ENCODE results near the gene ESAM.

DNA sequence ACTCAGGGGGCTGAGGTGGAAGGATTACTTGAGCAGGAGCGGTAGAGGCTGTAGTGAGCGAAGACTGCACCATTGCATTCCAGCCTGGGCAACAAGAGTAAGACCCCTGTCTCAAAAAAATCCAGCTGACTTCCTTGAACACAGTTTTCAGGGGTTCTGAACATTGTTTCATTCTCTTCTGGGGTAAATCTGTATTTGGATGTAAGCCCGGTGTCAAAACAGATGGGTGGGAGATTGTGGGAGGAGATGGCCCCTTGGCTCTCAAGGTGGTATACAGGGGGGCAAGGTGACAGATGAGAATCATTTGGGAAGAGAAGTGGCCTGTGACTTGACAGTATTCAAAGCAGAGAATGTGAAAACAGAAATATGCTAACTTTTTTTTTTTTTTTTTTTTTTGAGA, 4.8 kb downstream of the ESAM start:
- TF ChIP-seq, protein P1, sequence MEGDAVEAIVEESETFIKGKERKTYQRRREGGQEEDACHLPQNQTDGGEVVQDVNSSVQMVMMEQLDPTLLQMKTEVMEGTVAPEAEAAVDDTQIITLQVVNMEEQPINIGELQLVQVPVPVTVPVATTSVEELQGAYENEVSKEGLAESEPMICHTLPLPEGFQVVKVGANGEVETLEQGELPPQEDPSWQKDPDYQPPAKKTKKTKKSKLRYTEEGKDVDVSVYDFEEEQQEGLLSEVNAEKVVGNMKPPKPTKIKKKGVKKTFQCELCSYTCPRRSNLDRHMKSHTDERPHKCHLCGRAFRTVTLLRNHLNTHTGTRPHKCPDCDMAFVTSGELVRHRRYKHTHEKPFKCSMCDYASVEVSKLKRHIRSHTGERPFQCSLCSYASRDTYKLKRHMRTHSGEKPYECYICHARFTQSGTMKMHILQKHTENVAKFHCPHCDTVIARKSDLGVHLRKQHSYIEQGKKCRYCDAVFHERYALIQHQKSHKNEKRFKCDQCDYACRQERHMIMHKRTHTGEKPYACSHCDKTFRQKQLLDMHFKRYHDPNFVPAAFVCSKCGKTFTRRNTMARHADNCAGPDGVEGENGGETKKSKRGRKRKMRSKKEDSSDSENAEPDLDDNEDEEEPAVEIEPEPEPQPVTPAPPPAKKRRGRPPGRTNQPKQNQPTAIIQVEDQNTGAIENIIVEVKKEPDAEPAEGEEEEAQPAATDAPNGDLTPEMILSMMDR (conservative IDR thresholded peaks at IDR 0.05; ENCODE audit: low read depth in 2 of 2) = no peak
- TF ChIP-seq EZH2phosphoT487 (IDR thresholded peaks at IDR 0.05; ENCODE audit: unreplicated experiment) (no peak), CREB1 (CRISPR knock-in tag; IDR thresholded peaks at IDR 0.05; ENCODE audit: low read depth) (no peak), POLR2AphosphoS5 (IDR thresholded peaks at IDR 0.05; ENCODE audit: low read depth) (no peak), NANOG (IDR thresholded peaks at IDR 0.05; ENCODE audit: borderline replicate concordance) (no peak), EZH2 (IDR thresholded peaks at IDR 0.05; ENCODE audit: low read depth, unreplicated experiment) (peak; percentile 60), ZNF331 (CRISPR knock-in tag; IDR thresholded peaks at IDR 0.05; ENCODE audit: low read depth) (no peak), JUNB (IDR thresholded peaks at IDR 0.05; ENCODE audit: unreplicated experiment) (no peak), STAT1 (IDR thresholded peaks at IDR 0.05; ENCODE audit: unreplicated experiment) (no peak), ZNF114 (CRISPR knock-in tag; IDR thresholded peaks at IDR 0.05) (no peak)
- TF ChIP-seq, protein P2, sequence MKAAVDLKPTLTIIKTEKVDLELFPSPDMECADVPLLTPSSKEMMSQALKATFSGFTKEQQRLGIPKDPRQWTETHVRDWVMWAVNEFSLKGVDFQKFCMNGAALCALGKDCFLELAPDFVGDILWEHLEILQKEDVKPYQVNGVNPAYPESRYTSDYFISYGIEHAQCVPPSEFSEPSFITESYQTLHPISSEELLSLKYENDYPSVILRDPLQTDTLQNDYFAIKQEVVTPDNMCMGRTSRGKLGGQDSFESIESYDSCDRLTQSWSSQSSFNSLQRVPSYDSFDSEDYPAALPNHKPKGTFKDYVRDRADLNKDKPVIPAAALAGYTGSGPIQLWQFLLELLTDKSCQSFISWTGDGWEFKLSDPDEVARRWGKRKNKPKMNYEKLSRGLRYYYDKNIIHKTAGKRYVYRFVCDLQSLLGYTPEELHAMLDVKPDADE (IDR thresholded peaks at IDR 0.05) = no peak
- TF ChIP-seq, protein P3, sequence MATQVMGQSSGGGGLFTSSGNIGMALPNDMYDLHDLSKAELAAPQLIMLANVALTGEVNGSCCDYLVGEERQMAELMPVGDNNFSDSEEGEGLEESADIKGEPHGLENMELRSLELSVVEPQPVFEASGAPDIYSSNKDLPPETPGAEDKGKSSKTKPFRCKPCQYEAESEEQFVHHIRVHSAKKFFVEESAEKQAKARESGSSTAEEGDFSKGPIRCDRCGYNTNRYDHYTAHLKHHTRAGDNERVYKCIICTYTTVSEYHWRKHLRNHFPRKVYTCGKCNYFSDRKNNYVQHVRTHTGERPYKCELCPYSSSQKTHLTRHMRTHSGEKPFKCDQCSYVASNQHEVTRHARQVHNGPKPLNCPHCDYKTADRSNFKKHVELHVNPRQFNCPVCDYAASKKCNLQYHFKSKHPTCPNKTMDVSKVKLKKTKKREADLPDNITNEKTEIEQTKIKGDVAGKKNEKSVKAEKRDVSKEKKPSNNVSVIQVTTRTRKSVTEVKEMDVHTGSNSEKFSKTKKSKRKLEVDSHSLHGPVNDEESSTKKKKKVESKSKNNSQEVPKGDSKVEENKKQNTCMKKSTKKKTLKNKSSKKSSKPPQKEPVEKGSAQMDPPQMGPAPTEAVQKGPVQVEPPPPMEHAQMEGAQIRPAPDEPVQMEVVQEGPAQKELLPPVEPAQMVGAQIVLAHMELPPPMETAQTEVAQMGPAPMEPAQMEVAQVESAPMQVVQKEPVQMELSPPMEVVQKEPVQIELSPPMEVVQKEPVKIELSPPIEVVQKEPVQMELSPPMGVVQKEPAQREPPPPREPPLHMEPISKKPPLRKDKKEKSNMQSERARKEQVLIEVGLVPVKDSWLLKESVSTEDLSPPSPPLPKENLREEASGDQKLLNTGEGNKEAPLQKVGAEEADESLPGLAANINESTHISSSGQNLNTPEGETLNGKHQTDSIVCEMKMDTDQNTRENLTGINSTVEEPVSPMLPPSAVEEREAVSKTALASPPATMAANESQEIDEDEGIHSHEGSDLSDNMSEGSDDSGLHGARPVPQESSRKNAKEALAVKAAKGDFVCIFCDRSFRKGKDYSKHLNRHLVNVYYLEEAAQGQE (IDR thresholded peaks at IDR 0.05; ENCODE audit: unreplicated experiment) = no peak
- TF ChIP-seq, protein P4, sequence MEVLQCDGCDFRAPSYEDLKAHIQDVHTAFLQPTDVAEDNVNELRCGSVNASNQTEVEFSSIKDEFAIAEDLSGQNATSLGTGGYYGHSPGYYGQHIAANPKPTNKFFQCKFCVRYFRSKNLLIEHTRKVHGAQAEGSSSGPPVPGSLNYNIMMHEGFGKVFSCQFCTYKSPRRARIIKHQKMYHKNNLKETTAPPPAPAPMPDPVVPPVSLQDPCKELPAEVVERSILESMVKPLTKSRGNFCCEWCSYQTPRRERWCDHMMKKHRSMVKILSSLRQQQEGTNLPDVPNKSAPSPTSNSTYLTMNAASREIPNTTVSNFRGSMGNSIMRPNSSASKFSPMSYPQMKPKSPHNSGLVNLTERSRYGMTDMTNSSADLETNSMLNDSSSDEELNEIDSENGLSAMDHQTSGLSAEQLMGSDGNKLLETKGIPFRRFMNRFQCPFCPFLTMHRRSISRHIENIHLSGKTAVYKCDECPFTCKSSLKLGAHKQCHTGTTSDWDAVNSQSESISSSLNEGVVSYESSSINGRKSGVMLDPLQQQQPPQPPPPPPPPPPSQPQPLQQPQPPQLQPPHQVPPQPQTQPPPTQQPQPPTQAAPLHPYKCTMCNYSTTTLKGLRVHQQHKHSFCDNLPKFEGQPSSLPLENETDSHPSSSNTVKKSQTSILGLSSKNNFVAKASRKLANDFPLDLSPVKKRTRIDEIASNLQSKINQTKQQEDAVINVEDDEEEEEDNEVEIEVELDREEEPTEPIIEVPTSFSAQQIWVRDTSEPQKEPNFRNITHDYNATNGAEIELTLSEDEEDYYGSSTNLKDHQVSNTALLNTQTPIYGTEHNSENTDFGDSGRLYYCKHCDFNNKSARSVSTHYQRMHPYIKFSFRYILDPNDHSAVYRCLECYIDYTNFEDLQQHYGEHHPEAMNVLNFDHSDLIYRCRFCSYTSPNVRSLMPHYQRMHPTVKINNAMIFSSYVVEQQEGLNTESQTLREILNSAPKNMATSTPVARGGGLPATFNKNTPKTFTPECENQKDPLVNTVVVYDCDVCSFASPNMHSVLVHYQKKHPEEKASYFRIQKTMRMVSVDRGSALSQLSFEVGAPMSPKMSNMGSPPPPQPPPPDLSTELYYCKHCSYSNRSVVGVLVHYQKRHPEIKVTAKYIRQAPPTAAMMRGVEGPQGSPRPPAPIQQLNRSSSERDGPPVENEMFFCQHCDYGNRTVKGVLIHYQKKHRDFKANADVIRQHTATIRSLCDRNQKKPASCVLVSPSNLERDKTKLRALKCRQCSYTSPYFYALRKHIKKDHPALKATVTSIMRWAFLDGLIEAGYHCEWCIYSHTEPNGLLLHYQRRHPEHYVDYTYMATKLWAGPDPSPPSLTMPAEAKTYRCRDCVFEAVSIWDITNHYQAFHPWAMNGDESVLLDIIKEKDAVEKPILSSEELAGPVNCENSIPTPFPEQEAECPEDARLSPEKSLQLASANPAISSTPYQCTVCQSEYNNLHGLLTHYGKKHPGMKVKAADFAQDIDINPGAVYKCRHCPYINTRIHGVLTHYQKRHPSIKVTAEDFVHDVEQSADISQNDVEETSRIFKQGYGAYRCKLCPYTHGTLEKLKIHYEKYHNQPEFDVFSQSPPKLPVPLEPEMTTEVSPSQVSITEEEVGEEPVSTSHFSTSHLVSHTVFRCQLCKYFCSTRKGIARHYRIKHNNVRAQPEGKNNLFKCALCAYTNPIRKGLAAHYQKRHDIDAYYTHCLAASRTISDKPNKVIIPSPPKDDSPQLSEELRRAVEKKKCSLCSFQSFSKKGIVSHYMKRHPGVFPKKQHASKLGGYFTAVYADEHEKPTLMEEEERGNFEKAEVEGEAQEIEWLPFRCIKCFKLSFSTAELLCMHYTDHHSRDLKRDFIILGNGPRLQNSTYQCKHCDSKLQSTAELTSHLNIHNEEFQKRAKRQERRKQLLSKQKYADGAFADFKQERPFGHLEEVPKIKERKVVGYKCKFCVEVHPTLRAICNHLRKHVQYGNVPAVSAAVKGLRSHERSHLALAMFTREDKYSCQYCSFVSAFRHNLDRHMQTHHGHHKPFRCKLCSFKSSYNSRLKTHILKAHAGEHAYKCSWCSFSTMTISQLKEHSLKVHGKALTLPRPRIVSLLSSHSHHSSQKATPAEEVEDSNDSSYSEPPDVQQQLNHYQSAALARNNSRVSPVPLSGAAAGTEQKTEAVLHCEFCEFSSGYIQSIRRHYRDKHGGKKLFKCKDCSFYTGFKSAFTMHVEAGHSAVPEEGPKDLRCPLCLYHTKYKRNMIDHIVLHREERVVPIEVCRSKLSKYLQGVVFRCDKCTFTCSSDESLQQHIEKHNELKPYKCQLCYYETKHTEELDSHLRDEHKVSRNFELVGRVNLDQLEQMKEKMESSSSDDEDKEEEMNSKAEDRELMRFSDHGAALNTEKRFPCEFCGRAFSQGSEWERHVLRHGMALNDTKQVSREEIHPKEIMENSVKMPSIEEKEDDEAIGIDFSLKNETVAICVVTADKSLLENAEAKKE (CRISPR knock-in tag; IDR thresholded peaks at IDR 0.05) = no peak

Data from GM23338 (cell line).